ENCODE measurements around the gene BANK1. TPM values are rescaled to one million over a fixed set of nuclear protein-coding genes. Genes with fewer than 3 reads are reported as not detected.

The BANK1 gene
- total and polyA plus RNA-seq, 10 of the 15 experiments (the other 5 are each of a cell fraction or from before 2014, with no cell fraction given): 0.13 to 2.1 (median 0.42) TPM

- Histone ChIP-seq H3K4me1 (ENCODE audit: control insufficient read depth, insufficient read depth, low read length) (no peaks in the 10 kb centered on the region), H4K20me1 (ENCODE audit: control insufficient read depth, insufficient read depth) (no peaks in the 10 kb centered on the region), H3K79me2 (ENCODE audit: control insufficient read depth, insufficient read depth, low read length) (no peaks in the 10 kb centered on the region), H3K27me3 (replicated peaks in 1 of 2; ENCODE audit: control insufficient read depth in 2 of 2, insufficient read depth in 2 of 2, low read length in 1 of 2) (no peaks in the 10 kb centered on the region), H3K9ac (ENCODE audit: control insufficient read depth, insufficient read depth, low read length) (no peak overlapping the region), H3K9me3 (replicated peaks; ENCODE audit: control insufficient read depth, insufficient read depth, low read length) (no peaks in the 10 kb centered on the region), H3K27ac (ENCODE audit: control insufficient read depth, insufficient read depth) (no peak overlapping the region), H3K36me3 (ENCODE audit: control insufficient read depth in 2 of 2, insufficient read depth in 2 of 2, low read length in 1 of 2) (no peaks in the 10 kb centered on the region), H2AFZ (ENCODE audit: control insufficient read depth, low read depth, low read length) (no peak overlapping the region), H3K4me3 (no peak overlapping the region), H3K4me2 (ENCODE audit: control insufficient read depth, insufficient read depth) (no peak overlapping the region)
- DNase-seq (ENCODE audit: low read depth, low spot score) (no peak), ATAC-seq (no peak), FAIRE-seq (no peak)
- ChIA-PET POLR2A (no interaction called here), CTCF (interaction anchor here (0.6 kb wide), 1 partner anchor 952 kb away, joined by 4 read pairs; no protein-coding TSS in a partner anchor), SMC1A (ENCODE audit: uncharacterized antibody, unreplicated experiment) (no interaction called here), RAD21 (ENCODE audit: unreplicated experiment) (no interaction called here)
- in situ Hi-C loops (cut with MboI) (no loop called here), intact Hi-C loops (cut with micrococcal nuclease; ENCODE audit: unreplicated experiment) (no loop called here)
- BruUV-seq (replicated peaks): no TSS peak
- TF ChIP-seq, protein P1, sequence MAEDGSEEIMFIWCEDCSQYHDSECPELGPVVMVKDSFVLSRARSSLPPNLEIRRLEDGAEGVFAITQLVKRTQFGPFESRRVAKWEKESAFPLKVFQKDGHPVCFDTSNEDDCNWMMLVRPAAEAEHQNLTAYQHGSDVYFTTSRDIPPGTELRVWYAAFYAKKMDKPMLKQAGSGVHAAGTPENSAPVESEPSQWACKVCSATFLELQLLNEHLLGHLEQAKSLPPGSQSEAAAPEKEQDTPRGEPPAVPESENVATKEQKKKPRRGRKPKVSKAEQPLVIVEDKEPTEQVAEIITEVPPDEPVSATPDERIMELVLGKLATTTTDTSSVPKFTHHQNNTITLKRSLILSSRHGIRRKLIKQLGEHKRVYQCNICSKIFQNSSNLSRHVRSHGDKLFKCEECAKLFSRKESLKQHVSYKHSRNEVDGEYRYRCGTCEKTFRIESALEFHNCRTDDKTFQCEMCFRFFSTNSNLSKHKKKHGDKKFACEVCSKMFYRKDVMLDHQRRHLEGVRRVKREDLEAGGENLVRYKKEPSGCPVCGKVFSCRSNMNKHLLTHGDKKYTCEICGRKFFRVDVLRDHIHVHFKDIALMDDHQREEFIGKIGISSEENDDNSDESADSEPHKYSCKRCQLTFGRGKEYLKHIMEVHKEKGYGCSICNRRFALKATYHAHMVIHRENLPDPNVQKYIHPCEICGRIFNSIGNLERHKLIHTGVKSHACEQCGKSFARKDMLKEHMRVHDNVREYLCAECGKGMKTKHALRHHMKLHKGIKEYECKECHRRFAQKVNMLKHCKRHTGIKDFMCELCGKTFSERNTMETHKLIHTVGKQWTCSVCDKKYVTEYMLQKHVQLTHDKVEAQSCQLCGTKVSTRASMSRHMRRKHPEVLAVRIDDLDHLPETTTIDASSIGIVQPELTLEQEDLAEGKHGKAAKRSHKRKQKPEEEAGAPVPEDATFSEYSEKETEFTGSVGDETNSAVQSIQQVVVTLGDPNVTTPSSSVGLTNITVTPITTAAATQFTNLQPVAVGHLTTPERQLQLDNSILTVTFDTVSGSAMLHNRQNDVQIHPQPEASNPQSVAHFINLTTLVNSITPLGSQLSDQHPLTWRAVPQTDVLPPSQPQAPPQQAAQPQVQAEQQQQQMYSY (CRISPR knock-in tag; IDR thresholded peaks at IDR 0.05): no peak
- TF ChIP-seq HDGF (IDR thresholded peaks at IDR 0.05) (no peak), CBX3 (IDR thresholded peaks at IDR 0.05; ENCODE audit: borderline replicate concordance, low read depth) (no peak), ZNF217 (IDR thresholded peaks at IDR 0.05) (no peak), ZBTB33 (IDR thresholded peaks at IDR 0.05) (no peak), NR2C1 (IDR thresholded peaks at IDR 0.05) (no peak), SUPT20H (IDR thresholded peaks at IDR 0.05; ENCODE audit: borderline replicate concordance, control insufficient read depth, low read depth, low read length) (no peak), MTA2 (IDR thresholded peaks at IDR 0.05; ENCODE audit: low read depth) (no peak), POLR2AphosphoS5 (IDR thresholded peaks at IDR 0.05; ENCODE audit: low read length) (no peak), ELK1 (IDR thresholded peaks at IDR 0.05; ENCODE audit: low read depth, low read length) (no peak), ZNF687 (IDR thresholded peaks at IDR 0.05) (no peak)
- TF ChIP-seq, protein P2, sequence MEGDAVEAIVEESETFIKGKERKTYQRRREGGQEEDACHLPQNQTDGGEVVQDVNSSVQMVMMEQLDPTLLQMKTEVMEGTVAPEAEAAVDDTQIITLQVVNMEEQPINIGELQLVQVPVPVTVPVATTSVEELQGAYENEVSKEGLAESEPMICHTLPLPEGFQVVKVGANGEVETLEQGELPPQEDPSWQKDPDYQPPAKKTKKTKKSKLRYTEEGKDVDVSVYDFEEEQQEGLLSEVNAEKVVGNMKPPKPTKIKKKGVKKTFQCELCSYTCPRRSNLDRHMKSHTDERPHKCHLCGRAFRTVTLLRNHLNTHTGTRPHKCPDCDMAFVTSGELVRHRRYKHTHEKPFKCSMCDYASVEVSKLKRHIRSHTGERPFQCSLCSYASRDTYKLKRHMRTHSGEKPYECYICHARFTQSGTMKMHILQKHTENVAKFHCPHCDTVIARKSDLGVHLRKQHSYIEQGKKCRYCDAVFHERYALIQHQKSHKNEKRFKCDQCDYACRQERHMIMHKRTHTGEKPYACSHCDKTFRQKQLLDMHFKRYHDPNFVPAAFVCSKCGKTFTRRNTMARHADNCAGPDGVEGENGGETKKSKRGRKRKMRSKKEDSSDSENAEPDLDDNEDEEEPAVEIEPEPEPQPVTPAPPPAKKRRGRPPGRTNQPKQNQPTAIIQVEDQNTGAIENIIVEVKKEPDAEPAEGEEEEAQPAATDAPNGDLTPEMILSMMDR (IDR thresholded peaks at IDR 0.05 in 2 of 3, conservative IDR thresholded peaks at IDR 0.05 in 1 of 3; ENCODE audit: control insufficient read depth in 2 of 3, extremely low read depth in 1 of 3, insufficient read depth in 1 of 3, low read depth in 3 of 3, low read length in 3 of 3): no peak
These were observed 330.3 kb downstream of the BANK1 start for GRCh38 chr4:102120846-102121245.

Measured in GM12878 (cell line).